Stimulated activated CD8-positive, alpha-beta memory T cell treated with anti-CD3 and anti-CD28 coated beads, Interleukin-7, amount 100 ng/mL, for 1 hour (primary cell): Measurements from ENCODE around the gene LIN54.
A peak's percentile ranks its signal among the peaks of the same experiment; 100 is the strongest.
"Not testable (repeated sequence)": the region's sequence is repeated elsewhere in the genome, so short reads cannot be mapped to it uniquely, and the experiment has no call there.

Source experiments
- DNase-seq, 2 donors: peaks; one replicate each; pipeline ENCODE4 v3.0.0-alpha.2; 2020; ENCODE audit warnings: low read depth in 2 of 2

LIN54 gene

DNA sequence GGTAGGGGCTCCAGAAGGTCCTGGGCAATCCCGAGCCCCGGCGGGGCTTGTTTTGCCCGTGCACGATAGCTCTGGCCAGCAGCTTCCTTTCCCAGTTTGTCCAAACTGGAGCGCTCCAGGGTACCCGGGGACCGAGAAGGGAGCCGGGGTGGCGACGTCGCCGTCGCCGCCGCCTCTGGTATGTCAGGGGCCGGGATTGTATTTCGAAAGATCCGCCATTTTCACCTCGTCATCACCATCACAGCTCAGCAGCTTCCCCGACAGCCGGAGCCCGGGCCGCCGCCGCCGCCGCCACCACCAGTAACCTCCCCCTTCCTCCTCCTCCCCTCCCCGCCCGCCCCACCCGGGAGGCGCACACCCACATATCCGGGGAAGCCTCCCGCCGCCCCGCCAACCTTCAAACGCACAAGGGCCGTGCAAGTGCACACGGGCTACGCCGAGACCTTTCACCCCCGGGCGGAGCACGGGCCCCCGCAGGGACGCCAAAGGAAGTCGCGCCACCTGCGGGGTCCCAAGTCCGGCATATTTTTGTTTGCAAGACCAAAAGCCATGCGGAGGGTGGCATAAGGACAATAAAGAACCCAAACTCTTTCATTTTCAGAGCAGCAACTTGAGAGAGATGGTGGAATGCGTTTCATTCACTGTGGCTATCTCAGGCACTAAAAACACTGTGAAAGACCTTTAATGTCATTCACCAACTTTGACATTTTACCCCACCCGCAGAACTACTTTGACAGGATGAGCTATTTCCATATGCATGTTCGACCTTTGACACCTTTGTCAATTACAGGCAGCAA, at the start of gene LIN54:
Gene LIN54 (minus strand): TSS at position 302 of the 797 bp plus-strand sequence. CDS start 25,979 bp downstream, outside the sequence.
- peak; percentile 63 to 69 for DNase-seq

DNA sequence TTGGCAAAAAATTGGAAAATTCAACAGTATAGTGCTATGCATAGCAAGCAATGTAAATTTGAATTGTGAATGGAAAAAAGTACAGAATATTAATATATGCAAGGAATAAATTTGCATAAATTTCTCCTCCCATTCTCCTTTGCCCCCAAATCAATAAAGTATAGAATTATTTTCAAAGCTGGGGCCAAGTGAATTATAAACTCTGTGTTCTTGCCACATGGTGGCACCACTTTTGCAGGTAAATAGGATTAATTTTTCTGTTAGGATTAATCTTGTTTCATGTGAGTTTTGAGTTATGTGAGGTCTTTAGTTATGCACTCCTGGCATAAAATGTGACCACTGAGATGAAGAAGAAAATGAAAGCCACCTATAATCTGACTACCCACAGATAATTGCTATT, 44.3 kb upstream of the LIN54 start:
- no peak for DNase-seq

DNA sequence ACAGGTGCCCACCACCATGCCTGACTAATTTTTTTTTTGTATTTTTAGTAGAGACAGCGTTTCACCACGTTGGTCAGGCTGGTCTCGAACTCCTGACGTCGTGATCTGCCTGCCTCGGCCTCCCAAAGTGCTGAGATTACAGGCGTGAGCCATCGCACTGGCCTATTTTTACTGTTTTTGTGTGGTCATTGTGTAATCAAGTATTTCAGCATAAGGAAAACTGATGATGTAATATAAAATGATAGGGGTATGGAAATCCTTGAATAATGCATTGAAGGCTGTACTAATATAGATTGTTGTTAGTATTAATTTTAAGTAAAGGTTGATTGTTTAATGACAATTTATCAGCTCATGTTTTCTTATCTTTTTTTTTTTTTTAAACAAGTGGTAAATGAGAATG, 38.2 kb upstream of the LIN54 start:
- DNase-seq = not testable (repeated sequence)

DNA sequence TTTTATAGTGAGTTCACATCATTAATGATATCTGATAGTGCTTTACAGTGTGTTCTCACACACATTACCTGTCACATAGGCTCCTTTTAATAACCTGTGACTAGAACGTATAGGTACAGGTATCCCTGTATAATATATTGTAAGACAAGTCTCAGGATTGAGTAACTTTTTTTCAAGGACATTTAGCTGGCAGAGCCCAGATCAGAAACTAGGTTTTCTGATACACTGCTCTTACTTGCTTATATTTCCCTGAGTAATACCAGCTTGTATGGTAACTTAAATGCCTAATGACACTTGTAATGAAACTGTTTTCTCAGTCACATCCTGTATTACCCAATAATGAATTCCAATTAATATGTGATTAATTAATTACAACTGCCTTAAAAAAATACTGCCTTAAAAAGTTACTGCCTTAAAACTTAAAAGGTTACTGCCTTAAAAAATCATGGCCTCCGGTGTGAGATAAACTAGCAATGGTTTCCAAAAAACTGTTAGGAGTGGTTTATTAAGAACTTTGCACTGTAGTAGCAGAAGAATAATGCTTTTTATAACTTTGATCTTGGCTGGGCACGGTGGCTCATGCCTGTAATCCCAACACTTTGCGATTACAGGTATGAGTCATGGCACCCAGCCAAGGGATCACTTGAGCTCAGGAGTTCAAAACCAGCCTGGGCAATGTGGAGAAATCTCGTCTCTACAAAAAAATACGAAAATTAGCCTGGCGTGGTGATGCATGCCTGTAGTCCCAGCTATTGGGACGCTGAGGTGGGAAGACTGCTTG, 36.3 kb upstream of the LIN54 start:
- DNase-seq = no peak

DNA sequence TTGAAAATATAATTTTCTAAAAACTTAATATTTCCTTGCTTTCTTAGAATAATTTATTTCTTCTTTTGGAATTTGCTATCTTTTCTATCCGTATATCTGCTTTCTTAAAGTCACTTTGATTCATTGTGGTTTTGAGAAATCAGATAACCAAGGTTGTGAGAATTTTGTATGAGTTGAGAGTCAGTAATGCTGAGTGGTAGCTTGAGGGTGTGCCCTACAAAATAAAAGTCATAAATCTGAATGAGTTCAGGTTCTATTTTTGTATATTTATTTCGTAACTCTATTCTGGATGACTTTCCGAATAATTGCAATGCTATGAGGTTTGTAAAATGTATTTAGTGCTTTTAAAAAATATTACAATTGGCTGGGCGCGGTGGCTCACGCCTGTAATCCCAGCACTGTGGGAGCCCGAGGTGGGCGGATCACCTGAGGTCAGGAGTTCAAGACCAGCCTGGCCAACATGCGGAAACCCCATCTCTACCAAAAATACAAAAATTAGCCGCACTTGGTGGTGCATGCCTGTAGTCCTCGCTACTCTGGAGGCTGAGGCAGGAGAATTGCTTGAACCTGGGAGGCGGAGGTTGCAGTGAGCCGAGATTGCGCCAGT, 33.3 kb upstream of the LIN54 start:
- no peak for DNase-seq

DNA sequence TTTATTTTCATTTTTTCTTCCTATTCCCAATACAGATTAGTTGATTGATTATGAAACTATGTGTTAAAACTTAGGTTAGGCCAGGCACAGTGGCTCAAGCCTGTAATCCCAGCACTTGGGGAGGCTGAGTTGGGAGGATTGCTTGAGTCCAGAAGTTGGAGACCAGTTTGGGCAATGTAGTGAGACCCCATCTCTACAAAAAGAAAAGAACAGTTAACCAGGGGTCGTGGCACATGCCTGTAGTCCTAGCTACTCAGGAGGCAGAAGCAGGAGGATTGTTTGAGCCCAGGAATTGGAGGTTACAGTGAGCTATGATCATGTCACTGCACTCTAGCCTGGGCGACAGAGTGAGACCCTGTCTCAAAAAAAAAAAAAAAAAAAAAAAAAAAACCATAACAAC, 32.5 kb upstream of the LIN54 start:
- DNase-seq = not testable (repeated sequence)

DNA sequence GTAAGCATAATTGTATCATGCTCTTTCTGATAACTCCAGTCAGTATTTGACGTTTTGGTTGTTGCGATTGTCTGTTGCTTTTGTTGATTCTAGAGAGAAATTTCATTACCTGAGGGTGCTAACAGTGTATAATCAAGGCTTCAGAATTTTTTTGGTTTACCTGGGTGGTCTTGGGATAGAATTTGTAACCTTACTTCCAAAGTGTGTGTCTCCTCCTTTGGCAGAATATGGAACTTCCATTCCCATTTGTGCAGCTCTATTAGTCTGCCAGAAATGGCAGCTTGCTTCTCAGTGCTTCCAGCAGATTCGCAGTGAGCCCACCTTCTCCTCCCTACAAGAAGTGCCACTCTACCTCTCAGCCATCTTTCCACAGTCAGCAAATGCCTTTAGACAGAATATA, 29.6 kb upstream of the LIN54 start:
- no peak for DNase-seq

DNA sequence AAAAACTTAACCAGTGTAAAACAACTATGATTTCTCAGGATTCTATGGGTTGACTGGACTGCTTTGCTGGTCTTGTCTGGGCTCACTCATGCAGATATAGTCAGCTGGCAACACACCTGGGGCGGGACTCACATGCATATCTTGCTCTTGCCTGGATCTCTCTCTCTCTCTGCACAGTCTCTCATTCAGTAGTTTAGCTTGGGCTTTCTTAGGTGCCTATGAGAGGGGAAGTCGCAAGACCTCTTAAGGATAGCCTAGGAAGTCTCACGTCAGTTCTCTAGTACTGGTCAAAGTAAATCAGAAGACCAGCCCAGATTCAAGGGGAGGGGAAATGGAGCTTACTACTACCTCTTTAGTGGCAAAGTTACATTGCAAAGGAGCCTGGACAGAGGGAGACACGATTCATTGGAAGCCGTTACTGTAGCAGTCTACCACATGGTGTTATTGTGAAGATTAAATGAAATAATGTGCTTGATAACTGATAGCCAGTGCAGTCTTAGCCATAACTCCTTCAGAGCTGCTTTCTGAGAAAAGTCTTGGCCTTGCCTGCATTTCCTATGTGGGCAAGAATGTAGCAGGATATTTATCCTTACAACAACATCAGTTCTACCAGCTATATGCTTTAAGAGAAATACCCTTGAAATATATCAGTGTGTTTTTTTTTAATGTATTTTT, 26.5 kb upstream of the LIN54 start:
- DNase-seq = no peak

DNA sequence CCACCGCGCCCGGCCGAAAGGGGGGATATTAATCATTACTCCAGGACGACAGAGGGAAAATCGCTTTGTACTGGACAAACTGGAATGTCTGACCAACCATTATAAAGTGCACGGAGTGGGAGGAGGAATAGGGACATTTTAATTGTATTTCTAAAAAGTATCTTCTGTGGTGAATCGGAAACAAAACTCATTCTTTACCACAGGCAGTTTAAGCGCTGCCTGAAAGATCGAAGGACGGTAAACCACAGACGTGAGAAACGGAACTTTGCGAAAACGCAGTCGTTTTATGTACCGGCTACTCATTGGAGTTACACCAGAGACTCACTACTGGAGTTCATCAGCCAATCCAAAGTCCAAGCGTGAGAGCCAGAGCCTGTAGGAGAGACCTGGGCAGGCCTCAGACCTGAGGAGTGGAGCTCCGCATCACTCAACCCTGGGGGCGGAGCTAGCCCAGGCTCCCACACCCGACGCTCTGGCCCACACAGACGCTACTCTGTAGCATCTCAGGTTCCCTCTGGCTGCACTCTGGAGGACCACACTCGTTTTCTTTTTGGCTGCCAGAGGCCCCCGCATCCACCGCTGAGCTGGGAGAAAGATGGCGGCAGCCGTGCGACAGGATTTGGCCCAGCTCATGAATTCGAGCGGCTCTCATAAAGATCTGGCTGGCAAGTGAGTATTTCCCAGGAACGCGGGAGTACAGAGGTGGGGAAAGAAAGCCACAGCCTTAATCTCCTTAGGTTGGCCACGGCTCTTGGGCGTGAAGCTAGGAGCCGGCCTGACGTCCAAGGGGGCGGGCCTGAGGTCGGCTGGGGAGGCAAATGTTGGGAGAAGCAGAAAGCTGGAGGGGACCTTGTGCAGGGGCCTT, 24.2 kb upstream of the LIN54 start, which contains the start of gene COPS4:
Gene COPS4 (plus strand): TSS at position 554 of the 865 bp plus-strand sequence. CDS start 42 bp downstream, at position 596.
- peak; percentile 85 to 87 for DNase-seq

DNA sequence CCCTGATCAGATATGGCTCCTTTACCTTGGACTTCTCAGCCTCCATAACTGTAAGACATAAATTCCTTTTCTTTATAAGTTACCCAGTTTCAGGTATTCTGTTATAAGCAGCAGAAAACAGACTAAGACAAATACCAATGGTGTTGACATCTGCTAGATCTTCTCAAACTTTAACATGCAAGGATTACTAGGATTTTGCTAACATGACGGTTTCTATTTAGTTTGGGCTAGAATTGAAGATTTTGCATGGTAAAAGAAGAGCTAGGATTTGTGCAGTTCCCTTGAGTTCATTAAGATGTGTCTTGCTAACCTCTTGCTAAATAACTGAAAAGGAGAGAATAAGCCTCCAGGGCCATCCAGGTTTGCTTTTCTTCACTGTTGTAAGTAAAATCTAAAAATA, 19.1 kb upstream of the LIN54 start:
- no peak for DNase-seq

DNA sequence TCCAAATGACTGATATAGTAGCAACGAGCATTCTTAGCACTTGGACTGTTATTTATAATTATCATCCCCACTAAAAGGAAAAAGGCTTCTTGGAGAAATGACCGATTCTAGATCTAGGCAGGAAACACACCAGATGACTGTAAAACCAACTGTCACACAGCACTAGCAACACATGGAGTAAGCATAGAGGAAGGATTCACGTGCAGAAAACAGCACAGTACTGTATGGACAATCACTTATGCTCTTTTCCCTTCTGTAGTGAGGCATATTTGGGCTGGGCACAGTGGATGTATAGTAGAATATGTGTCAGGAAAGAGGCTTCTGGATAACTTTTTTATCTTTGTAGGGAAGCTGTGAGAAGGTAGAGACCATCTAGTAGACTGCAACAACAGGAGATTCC, 18.4 kb upstream of the LIN54 start:
- DNase-seq = no peak

DNA sequence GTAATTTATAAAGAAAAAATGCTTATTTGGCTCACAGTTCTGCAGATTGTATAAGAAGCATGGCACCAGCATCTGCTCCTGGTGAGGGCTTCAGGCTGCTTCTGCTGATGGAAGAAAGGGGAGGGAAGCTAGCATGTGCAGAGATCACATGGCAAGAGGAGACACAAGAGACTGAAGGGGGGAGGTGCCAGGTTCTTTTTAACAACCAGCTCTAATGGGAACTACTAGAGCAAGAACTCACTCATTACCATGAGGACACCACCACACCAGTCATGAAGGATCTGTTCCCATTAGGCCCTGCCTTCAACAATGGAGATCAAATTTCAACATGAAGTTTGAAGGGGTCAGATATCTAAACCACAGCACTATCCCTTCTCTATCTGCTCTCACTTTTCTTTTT, 14.9 kb upstream of the LIN54 start:
- DNase-seq = no peak

DNA sequence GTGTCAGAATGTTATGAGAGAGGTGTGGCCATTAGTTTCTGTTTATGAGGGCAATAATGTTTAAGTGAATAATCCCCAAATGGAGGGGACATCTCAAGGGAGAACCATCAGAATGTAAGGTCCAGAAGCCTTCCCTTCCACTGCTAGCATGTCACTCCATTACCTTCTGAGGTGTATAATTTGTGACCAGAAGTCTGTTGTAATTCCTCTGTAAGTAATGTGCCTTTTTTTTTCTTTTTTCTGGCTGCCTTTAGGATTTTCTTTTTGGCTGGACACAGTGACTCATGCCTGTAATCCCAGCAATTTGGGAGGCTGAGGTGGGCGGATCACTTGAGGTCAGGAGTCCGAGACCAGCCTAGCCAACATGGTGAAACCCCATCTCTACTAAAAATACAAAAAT, 13.6 kb upstream of the LIN54 start:
- DNase-seq = no peak

DNA sequence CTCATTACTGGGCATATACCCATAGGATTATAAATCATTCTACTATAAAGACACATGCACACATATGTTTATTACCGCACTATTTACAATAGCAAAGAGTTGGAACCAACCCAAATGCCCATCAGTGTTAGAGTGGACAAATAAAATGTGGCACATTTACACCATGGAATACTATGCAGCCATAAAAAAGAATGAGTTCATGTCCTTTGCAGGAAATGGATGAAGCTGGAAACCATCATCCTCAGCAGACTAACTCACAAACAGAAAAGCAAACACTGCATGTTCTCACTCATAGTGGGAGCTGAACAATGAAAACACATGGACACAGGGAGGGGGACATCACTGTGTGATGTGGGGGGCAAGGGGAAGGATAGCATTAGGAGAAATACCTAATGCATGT, 13.0 kb upstream of the LIN54 start:
- DNase-seq = not testable (repeated sequence)

DNA sequence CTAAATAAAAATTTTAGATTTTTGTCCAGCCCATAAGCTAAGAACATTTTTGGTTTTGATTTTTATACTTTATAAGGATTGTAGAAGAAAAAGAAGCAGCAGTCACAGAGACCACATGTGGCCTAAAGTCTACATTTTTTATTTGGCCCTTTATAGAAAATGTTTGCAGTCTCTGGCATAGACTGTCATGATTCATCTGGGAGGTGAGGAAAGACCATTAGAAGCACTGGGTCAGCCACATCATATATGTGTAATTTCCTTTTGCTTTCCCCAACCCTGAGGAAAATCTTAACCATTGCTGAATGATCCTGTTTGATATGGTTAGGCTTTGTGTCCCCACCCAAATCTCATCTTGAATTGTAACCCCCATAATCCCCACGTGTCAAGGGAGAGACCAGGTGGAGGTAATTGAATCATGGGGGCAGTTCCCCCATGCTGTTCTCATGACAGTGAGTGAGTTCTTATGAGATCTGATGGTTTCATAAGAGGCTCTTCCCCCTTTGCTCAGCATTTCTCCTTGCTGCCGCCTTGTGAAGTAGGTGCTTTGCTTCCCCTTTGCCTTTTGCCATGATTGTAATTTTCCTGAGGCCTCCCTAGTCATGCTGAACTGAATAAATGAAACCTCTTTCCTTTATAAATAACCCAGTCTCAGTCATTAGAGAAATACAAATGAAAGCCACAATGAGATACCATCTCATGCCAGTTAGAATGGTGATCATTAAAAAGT, 12.3 kb upstream of the LIN54 start:
- no peak for DNase-seq

DNA sequence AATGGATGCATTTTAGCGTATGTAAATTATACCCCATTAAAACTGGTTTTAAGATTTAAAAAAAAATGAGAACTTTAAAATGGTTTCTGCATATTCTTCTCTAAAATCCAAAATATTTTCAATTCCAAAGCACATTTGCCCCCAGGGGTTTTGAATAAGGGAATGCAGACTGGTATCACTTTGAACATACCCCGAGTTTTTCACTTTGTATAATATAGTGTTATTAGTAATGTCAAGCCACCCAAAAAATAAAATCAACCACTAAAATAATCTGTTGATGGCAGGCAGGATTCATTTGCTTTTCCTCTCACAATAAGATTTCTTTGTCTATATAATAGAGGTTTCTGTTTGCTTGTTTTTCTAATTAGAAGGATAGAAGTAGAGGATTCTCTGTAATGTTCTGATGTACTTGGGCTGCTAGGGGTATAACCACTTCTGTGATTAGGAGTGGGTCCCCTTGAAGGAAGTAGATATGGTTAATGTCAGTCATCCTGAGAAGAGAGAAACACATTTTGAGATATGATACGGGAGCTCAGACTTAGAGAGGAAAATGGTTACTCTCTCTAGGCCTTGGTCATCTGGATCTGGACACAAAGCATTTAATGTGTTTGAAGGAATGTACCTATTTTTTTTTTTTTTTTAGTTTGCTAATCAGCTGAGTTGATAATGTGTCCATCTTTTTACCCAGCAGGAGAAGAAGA, 9.3 kb upstream of the LIN54 start:
- no peak for DNase-seq

DNA sequence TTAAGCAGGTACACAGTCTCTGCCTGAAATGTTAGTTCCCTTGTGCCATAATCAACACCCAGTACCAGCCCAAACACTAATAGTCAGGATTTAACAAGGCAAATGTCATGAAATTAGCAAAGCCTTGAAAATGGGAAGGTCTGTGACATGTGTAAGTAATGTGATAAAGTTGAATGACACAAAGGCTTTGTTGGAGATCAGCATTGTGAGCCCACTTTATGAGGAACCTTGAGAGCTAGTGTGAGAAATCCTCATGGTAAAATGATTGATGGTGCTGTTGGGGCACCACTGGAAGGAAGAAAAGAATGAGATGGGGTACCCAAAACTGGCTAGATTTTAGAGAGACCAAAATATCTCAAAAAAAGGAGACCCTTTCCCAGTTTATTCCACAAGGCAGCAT, 3.3 kb upstream of the LIN54 start:
- no peak for DNase-seq

DNA sequence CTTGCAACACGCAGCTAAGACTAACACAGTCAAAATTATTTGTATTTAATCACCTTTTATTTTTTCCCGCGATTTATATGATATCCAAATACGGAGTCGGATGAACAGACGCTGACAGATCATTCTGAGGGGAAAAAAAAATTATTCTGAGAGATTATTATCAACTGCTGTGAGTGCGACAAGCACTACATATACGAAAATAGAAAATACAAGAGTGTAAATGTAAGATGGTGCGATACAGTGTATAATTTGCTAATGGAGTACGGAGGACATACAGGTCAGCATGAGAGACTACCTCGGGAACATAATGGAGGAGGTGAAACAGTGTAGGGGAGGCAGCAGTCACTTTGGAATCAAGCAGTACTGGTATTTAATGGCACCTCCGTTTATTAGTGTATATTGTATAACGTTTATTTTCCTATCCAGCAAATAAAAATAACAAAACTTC, 2.8 kb upstream of the LIN54 start:
- no peak for DNase-seq

DNA sequence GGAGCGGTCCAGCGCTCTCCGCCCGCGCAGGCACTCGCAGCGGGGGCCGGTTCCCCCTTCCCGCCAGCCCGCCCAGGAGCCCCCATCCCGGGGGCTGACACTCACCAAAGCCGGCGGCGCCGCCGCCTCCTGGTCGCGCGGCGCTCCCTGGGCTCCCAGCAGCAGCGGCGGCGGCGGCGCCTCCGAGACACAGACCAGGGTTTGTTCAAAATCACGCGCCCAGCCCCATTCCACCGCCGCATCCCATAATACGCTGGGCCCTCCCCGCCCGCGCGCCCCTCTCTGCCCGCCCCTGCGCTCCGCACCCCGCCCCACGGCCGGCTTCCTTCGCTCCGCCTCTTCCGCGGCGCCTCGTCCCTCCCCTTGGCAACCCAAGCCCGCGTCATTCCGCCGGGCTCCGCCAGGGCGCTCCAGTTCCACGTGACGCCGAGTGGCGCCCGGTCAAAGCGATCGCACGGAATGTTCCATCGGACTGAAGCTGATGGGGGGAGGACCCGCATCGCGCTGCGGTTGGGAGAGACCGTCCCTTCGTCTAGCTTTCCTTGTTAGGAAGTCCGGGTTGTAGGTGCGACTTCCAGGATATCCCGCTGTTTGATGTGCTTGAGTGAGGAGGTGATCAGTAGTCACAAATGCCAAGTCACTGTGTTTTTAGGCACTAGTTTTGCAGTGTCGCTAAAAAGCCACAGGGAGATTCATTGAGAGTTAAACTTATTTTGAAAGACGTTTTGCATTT, 2.2 kb upstream of the LIN54 start:
- DNase-seq = peak; percentile 96
